ENCODE results near the gene HPX.

The HPX gene, protein sequence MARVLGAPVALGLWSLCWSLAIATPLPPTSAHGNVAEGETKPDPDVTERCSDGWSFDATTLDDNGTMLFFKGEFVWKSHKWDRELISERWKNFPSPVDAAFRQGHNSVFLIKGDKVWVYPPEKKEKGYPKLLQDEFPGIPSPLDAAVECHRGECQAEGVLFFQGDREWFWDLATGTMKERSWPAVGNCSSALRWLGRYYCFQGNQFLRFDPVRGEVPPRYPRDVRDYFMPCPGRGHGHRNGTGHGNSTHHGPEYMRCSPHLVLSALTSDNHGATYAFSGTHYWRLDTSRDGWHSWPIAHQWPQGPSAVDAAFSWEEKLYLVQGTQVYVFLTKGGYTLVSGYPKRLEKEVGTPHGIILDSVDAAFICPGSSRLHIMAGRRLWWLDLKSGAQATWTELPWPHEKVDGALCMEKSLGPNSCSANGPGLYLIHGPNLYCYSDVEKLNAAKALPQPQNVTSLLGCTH

GRCh38 chr11:6440906-6441358 is at the start of gene HPX:
HPX (minus strand) TSS chr11:6440987; CDS start chr11:6440963, 24 bp downstream.
- DNase-seq = no peak

GRCh38 chr11:6489306-6489705 is 48.5 kb upstream of the HPX start:
- DNase-seq = no peak

DNA sequence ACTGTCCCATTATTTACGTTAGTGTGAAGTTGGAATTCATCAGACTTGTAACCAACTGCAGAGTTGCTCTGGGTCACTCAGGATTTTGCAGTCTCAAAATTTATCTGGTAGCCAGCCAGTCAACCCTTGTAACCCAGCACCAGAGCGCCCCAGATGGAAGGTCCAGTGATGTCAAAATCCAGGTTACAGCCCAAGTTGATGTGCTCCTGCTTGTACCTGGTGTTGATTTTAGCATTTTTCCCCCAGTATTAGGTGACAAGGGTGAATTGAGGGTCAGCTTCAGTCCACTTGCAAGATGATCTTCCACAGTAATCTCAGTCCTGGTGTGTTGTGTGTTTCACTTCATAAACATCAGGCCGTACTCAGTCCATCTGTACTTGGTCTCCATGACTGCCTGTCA is 48.0 kb upstream of the HPX start:
- DNase-seq = no peak

GRCh38 chr11:6488342-6488741 is 47.6 kb upstream of the HPX start:
- DNase-seq = no peak

GRCh38 chr11:6486938-6487337 is 46.2 kb upstream of the HPX start:
- no peak for DNase-seq

DNA sequence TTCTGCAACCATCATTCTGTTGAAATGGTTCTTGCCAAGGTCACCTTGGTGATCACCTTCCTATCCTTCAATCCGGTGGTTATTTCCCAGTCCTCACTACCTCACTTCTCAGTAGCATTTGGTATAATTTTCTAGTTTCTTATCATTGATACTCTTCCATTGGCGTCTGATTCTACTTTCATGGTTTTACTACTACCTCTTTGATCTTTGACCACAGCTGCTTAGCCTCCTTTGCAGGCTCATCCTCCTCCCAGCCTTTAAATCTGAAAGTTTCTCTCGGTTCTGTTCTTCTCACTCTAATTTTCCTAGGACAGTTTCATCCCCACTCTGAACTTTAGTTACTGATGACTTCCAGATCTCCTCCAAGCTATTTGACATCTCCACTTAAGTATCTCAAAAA is 45.5 kb upstream of the HPX start:
- no peak for DNase-seq

- no peak for DNase-seq
Observed at GRCh38 chr11:6485661-6486060, 44.9 kb upstream of the HPX start.

GRCh38 chr11:6483015-6483414 is 42.2 kb upstream of the HPX start:
- no peak for DNase-seq

DNA sequence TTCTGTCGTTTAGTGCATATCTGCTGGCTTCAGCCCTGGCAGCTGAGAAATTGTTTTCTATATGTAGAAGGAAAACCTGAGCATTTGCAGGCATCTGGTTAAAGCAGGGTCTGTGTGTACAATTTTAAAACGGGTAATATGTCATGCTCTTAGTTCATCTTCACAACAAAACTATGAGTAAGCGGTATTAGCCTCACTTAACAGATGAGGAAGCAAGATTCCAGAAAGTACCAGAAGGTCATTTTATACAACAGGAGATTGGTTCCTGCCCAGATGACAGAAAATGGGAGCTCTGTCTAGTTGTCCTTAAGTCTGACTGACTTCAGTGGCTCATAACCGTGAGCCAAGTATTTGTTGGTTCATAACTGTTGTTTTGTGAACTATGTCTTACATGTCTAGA is 41.7 kb upstream of the HPX start:
- no peak for DNase-seq

DNA sequence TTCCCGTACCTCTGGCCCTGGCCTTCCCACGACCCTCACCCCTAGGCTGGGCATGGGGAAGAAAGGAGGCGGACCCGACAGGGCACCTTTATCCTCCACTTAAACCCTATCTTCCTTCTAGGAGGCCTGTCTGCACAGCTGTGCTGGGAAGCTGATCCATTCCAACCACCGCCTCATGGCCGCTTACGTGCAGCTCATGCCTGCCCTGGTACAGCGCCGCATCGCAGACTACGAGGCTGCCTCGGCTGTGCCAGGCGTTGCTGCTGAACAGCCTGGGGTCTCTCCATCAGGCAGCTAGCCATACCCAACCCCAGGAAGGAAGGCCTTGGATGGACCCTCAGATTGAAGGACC is 41.1 kb upstream of the HPX start:
- no peak for DNase-seq

GRCh38 chr11:6481012-6481923 is 40.5 kb upstream of the HPX start, which contains the start of the genes ARFIP2 and TIMM10B:
ARFIP2 (minus strand) TSS chr11:6481331; CDS start chr11:6480421, 910 bp downstream.
TIMM10B (plus strand) TSS chr11:6481501; CDS start chr11:6481517, 16 bp downstream.
- DNase-seq = peak; percentile 87

DNA sequence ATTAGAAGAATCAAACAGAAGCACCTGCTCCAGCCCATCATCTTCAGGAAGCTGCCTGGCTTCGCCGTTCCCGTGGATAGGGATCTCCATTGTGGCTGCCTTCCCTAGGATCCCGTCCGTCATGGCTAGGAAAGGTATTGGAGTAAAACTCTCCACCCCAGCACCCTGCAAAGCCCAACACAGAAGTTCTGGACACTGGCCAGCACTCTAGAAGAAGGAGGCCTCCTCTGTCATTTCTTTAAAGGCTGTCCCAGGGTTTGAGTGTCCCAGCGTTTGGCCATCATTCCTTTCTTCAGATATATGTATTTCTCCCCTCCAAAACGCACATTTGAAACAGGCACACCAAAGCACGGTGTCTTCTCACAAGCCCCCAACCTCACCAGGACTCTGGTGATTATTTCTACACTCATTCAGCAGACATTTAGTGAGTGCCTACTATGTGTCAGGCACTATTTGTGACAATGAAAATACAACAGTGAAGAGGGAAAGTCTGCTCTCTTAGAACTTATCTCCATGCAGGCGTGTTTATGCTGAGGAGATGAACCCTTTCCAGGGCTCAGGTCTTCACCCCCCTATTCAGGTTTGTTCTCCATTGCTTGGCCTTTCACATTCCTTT is 39.6 kb upstream of the HPX start:
- DNase-seq = no peak

DNA sequence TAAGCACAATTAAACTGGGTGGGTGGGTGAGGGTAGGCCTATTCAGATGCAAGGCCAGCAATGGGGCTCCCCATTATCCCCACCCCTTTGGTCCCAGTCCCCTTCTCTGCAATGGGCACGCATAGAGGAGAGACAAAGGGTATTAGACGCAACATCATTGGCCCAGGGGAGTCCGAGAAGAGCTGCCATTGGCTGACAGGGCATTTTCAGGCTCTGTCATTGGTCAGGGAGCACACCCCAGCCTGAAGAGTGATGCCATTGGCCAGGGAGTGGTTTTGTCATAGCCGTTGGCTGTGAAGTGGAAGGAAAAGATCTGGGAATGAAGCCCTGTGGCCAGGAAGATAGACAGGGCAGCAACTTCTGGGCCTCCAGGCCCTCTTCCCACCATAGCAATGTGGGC is 35.8 kb upstream of the HPX start:
- DNase-seq = no peak

DNA sequence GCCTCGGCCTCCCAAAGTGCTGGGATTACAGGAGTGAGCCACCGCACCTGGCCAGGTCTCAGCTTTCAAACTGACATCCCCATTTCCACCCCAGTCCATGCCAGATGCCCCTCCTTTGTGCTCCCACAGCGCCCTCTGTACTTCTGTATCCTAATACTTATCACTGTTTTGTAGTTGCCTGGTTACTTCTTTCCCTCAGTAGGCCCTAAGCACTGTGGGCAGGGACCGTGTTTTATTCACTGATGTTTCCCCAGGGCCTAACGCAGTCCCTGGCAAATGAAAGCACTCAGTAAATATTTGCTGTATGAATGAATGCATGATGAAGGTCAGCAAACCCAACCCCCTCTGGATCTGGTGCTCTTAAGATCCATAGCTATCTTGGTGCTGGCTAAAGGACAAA is 35.1 kb upstream of the HPX start:
- DNase-seq = no peak

- no peak for DNase-seq
Observed at GRCh38 chr11:6474806-6475500, 34.2 kb upstream of the HPX start.

DNA sequence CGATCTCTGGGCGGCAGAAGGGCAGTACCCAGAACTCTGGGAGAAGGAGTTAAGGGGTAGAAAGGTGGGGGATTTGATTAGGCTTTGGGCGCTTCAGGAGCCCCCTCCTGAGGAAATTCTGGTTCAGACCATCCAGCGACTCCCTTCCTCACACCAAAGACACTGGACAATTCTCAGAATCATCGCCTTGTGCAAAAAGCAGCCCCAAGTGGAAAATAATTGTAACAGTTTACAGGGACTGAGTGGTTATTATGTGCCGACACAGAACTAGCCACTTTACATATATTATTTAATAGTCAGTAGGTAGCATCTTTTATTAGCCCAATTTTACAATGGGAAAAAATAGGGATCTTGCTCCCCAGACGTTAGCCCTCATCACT is 33.6 kb upstream of the HPX start:
- no peak for DNase-seq

DNA sequence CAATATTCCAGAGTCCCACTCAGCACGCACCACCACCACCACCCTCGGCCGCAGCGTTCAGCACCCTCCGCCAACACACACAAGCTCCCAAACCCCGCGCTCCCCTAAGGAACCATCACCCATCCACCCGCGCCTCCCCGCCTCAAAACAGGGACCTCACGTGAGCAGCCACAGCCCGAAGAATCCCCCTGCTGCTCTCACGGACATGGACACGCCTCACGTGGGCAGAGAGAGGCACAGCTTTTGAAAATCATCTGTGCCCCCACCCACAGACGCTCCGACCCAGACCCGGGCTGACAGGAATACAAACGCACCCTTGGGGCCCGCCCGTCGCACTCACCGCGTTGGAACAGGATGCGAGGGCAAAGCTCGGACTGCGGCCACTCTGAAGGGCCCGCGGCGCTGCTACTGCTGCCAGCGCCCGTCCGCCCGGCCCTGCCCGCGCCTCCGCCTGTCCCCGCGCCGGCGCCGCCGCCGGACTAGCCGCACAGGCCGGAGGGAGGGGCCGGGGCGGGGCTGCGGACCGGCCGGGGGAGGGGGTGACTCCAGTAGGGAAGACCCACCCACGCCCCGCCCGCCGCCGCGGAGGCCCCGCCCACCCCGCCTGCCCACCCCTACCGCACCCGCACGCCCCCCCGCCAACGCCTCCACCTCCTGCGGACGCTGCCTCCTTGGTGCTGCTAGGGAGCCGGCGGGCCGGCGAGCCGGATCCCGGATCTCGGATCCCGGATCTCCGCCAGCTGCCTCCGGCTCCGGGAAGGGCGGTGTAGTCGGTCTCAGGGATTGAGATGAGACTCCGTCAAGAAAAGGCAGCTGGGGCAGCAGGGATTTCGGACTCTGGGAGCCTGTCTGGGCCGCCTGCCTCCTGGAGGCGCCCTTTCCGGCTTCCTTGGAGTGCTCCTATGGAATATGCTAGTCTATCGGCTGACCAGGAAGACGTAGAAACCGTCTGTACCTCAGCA is 32.9 kb upstream of the HPX start, which contains the start of gene TRIM3:
Gene TRIM3, minus strand, starts transcription at position 491 of the 962 bp plus-strand sequence. CDS start 8,246 bp downstream, outside the sequence.
- no peak for DNase-seq

- no peak for DNase-seq
Observed at GRCh38 chr11:6472934-6473333, 32.1 kb upstream of the HPX start.

DNA sequence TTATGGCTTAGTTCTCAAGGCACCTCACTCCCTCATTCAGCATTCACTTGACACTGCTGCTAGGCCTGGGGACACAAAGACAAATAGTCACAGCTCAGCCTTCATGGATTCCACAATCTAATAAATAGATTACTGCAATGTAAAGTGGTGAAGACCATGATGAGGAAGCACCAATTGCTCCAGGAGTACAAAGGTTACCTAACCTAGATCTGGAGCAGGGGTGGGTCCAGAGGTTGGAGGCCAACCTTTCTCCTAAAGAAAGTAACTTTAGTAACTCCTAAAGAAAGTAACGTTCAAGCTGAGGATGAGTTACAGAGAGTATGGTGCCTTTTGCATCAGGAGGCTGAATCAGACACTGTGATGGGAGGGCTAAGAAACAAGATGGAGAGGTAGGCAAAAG is 28.8 kb upstream of the HPX start:
- no peak for DNase-seq

- no peak for DNase-seq
Observed at GRCh38 chr11:6468712-6469495, 28.1 kb upstream of the HPX start.

DNA sequence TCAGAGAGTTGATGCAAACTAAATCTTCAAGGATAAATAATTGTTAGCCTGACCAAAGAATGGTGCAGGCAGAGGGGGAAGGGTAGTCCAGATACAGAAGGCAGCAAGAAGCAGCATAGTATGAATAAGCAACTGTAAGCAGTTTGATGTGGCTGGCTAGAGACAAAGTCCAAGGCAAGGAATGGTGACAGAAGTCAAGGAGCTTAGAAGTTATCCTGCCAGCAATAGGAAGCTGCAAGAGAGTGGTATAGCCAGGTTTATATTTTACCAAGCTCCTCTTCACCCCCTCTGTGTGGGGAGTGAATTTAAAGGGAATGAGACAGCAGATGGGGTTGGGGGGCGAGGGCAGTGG is 18.3 kb upstream of the HPX start:
- no peak for DNase-seq
